AG10803 (cell line): ENCODE results near the gene NSMCE1.
"Not testable (repeated sequence)": the region's sequence is repeated elsewhere in the genome, so short reads cannot be mapped to it uniquely, and the experiment has no call there.

ENCODE experiments used
- DNase-seq: peaks from one replicate; pipeline ENCODE4 v3.0.0; 2010; ENCODE audit warnings: low read depth
- H3K4me3 ChIP-seq: 2 replicates; pipeline ENCODE4 v1.5.1; 2011; ENCODE audit warnings: mild to moderate bottlenecking, low read length, control low read depth
- CTCF ChIP-seq: conservative IDR thresholded peaks from 2 replicates; pipeline ENCODE4 v1.5.1; 2011; ENCODE audit warnings: mild to moderate bottlenecking, low read length, control low read depth, inconsistent platforms

NSMCE1 gene

GRCh38 chr16:27301236-27301861 is 32.8 kb upstream of the NSMCE1 start:
- no peak overlapping the region for H3K4me3 ChIP-seq
- DNase-seq: no peak
- TF ChIP-seq CTCF: no peak

- TF ChIP-seq CTCF: no peak
- no peak for DNase-seq
- H3K4me3 ChIP-seq: no peak overlapping the region
These were observed 29.6 kb upstream of the NSMCE1 start for GRCh38 chr16:27298132-27298531.

GRCh38 chr16:27293343-27293742 is 24.8 kb upstream of the NSMCE1 start:
- DNase-seq: no peak
- no peak for TF ChIP-seq CTCF
- no peak overlapping the region for H3K4me3 ChIP-seq

- TF ChIP-seq CTCF: no peak
These were observed 23.2 kb upstream of the NSMCE1 start for GRCh38 chr16:27291722-27292240.

GRCh38 chr16:27291106-27291505 is 22.5 kb upstream of the NSMCE1 start:
- no peak overlapping the region for H3K4me3 ChIP-seq
- TF ChIP-seq CTCF: no peak
- DNase-seq: no peak

More at GRCh38 chr16:27291722-27292240, 23.2 kb upstream of the NSMCE1 start:
- DNase-seq: no peak
- no peak overlapping the region for H3K4me3 ChIP-seq

- no peak for DNase-seq
- no peak overlapping the region for H3K4me3 ChIP-seq
- no peak for TF ChIP-seq CTCF
These were observed 22.0 kb upstream of the NSMCE1 start for GRCh38 chr16:27290562-27290961.

GRCh38 chr16:27289669-27290068 is 21.1 kb upstream of the NSMCE1 start:
- no peak for DNase-seq
- H3K4me3 ChIP-seq: no peak overlapping the region
- no peak for TF ChIP-seq CTCF

- H3K4me3 ChIP-seq, DNase-seq: not testable (repeated sequence)
These were observed 19.7 kb upstream of the NSMCE1 start for GRCh38 chr16:27288313-27288712.
